GM19397 (cell line): Measurements from ENCODE around the gene DIPK1B.

ENCODE experiments used
- ATAC-seq: cut with Tn5 transposase; IDR thresholded peaks from one replicate; pipeline ENCODE4 v1.9.1; 2021; ENCODE audit warnings: mild to moderate bottlenecking, moderate library complexity; ENCODE audit not compliant: unreplicated experiment

Gene DIPK1B

DNA sequence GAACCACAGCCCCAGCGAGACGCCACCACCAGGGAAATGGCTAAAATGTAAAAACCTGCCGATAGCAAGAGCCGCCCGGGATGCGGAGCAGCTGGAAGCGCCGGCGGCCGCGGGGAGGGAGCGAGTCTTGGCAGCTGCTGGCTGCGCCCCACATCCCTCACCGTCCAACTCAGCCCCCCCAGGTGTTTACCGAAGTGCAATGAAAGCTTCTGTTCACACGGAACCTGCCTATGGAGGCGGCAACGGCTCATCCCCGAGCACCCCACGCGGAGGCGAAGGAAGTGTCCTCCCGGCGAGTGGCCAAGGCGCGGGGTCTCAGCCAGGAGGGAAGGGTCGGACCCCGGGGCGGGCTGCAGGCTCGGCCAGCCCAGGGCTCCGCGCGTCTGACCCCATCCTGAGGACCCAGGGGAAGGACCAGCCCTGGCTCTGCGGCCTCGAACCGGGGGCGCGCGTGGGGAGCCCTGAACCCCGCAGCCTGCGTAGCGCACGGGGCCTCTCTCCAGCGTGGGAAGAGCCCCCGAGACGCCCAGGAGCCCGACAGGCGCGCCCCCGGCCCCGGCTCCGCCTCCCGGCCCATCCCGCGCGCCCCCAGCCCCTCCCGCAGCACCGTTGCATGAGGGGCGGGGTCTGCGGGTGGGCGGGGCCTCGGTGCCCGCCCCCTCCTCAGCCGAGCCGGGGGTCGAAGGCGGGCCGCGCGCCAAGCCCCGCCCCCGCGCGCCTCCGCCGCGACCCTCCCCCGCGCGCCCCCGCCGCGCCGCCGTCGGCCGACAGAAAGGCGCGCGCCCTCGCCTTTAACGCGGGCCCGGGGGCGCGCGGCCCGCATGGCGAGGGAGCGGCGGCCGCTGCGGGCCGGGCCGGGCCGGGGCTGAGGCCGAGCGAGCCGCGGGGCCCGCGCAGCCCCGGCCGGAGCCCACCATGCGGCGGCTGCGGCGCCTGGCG lies at the start of gene DIPK1B:
TSS of gene DIPK1B (plus strand) at position 822 of the 939 bp plus-strand sequence. CDS start at position 916, 94 bp downstream.
- no peak for ATAC-seq

DNA sequence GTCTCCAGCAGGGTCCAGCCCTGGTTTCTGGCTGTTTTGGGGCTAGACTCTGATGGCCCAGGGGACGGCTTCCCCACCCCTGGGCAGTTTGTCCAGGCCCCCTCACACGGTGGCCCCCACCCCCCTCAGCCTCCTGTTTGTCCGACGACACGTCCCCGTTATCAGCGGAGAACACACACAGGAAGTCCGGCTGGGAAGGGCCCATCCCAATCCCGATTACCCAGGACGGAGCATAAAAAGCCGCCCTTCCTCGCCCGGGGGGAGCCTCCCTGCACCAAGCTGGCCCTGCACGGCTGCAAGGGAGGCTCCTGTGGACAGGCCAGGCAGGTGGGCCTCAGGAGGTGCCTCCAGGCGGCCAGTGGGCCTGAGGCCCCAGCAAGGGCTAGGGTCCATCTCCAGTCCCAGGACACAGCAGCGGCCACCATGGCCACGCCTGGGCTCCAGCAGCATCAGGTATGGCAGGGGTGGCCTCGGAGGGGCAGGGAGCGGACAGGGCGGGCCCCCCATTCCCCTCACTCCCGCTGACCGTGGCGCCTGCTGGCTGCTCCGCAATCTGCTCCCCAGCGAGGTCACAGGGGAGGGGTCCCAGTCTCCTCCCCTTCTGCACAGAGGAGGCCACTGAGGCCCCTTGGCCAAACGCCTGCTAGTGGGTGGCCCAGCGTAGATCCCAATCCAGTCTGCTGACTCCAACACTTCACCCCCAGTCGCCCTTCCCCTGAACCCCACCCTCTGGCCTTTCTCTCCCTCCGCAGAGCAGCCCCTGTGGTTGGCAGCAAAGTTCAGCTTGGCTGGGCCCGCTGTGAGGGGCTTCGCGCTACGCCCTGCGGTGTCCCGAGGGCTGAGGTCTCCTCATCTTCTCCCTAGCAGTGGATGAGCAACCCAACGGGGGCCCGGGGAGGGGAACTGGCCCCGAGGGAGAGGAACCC lies 49.5 kb upstream of the DIPK1B start, which contains the start of gene EGFL7:
TSS of gene EGFL7 (plus strand) at position 261 of the 926 bp plus-strand sequence. CDS start 5,367 bp downstream, outside the sequence.
- ATAC-seq: no peak

DNA sequence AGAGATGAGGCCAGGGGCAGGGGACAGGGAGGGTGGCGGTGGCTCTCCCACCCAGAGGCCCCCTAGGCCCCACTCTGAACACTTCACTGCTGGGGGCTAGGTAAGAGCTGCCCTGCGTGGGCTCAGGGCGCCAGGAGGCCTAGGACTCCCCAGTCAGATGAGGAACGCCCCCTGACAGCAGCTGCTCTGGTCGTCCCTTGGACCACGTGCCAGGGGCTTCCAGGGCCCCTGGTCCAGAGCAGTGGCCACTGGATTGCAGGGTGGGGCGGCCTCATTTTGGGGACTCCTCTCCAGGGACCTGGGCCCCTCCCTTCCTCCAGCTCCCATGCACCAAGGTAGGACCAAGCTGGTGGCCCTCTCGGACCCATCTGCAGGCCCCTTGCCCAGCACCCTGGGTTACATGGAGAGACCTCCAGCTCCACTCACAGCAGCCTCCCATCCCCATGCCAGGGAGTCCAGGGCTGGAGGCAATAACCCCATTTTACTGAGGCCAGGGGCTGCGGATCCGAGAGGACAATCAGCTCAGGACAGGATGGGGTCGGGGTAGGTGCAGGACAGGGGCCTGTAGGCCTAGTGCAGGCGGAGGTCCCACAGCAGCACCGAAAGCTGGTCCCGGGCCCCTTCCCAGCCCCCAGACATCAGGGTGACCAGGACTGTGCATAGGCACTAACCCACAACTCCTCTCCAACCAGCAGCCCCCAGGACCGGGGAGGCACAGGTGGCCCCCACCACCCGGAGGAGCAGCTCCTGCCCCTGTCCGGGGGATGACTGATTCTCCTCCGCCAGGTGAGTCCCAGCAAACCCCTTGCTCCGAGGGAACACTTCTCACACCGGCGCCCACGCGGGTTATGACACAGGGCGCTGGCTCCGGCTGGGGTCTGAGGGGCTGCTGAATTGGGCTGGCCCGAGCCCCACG lies 48.1 kb upstream of the DIPK1B start:
- no peak for ATAC-seq

DNA sequence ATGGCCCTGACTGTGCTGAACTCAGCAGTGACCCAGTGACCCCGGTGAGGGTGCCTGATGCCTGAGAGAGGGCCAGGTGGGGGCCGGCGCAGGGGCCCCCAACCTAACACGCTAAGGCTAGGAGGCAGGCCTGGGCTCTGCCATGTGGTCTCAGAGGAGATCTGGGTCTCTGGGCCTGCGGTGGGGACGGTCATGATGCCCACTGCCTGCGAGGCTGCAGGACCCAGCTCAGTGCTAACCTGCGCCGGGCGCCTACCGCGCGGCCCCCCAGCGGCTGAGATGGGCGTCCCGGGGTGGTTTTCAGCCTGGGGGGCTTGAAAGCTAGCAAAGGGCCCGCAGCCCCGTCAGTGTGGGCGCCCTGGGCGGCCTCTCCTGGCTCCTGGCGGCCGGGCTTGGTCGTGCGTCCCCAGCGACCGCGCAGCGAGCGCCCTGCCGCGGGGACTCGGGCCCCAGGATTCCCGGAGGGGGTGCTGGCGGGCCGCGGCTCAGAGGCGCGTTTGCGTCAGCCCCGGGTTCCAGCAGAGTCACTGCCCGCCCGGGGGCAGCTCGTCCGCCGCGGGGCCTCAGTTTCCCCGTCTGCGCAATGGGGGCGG lies 47.2 kb upstream of the DIPK1B start:
- no peak for ATAC-seq

DNA sequence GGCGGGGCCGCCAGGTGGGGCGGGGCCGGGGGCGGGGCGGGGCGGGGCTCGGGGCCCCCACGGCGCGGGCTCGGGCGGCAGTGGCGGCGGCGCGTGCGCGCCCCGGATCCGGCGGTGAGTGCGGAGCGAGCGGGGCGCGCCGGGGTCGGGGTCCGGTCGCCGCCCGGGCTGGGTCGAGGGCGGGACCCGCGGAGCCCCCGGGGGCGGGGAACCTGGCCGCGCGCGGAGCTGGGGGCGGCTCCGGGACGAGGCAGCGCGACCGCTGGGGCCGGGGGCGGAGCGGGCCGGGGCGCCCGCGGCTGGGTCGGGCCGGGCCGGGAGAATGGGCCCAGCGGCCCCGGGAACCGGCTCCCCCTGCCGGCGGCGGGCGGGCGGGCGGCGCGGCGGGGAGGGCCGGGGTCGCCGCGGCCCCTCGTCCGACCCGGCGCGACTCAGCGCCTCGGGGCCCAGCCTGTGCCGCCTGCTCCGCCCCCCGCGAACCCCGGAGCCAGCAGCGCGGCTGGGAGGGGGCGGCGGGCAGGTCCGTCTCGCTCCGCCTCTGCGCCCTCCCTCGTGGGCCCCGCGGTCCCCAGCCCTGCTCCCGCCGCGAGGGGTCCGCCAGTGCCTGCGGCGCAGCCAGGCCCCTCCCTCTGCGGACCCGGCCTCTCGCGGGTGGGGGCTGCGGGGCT lies 46.5 kb upstream of the DIPK1B start:
- ATAC-seq: no peak

DNA sequence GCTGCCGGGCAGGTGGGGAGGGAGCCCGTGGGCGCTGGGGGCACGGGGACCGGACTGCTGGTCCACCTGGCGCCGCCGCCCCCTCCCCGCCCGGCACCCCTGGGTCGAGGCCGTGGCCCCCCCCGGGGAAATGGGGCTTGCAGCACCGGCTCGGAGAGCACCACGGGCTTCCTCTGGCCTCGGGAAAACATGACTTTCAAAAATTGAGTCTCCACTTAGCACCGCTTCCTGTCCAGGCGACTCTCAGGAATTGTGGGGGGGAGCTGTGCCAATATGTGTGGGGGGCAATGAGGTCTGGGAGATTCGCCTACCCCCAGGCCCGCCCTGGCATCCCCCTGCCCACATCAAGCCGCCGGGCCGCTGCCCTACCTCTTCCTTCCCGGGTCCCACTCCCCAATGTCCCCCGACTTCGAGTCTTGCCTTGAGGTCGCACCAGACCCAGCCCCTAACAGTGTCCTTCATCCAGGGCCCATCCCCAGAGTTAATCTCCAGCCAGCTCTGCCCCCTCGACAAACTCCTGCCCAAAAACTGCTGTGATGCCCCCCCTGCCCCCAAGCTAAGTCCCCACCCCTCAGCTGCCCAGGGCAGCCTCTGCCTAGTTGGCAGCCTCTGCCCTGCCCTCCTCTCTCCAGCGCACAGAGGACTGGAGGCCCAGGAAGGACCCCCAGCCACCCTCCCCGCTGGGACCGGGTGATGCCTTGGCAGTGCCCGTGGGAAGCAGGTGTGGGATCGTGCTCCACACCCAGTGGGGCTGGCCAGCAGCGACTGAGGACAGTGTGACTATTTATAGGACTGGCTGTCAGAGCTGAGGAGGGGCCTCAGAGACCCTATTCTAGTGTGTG lies 45.8 kb upstream of the DIPK1B start:
- no peak for ATAC-seq

DNA sequence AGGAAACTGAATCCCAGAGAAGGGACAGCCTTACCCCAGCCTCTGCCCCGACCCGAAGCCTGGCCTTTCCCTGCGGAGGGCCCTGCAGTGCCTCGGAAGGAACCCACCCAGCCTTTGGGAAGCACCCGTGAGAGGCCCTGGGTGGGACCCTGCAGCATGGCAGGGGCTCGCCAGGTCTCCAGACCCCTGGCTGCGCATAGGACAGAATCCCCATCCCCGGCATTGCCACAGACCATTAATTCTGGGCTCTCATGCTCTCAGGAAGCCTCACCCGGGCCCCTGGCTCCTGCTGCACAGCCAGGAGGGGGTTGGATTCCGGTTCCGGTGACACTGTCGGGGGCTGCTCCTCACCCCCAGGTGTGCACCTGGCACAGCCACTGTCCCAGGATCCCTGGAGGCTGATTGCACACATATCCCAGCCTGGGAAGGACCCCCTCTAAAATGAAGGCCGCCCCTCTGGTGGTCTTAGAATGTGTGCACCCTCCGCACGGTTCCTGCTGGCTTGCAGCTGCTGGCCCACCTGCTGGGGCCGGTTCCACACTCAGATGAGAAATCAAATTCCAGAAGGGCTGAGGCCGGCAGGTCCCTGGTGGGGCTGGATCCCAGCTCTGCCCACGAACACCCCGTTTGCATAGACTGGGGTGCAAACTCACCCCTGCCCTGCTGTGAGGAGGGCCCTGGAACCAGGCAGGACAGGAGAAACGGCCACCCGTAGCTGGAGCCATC lies 45.0 kb upstream of the DIPK1B start:
- no peak for ATAC-seq

DNA sequence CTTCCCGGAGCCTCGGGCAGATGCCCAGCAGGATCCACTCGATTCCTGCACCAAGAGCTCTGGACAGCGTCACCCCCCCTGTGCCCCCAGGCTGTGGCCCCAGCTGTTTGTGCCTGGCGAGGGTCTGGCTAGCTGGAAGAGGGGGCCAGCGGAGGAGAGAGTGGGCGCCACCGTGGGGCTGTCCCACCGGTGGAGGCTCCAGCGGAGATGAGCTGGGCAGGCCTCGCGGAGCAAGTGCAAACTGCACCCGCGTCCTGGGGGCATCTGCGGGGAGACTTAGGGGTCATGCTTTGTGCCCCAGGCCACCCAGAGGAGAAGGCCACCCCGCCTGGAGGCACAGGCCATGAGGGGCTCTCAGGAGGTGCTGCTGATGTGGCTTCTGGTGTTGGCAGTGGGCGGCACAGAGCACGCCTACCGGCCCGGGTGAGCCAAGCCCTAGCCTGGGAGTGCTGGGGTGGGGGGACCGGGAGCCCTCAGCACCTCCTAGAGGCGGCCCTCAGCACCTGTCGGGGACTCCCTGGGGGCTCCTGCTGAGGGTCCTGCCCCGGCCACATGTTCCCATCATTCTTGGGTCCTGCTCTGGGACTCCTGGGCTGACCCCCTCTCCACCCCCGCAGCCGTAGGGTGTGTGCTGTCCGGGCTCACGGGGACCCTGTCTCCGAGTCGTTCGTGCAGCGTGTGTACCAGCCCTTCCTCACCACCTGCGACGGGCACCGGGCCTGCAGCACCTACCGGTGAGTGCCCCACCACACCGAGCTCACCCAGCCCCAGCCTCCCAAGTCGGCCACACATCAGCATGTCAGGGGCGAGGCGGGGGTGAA lies 44.2 kb upstream of the DIPK1B start:
- ATAC-seq: no peak

DNA sequence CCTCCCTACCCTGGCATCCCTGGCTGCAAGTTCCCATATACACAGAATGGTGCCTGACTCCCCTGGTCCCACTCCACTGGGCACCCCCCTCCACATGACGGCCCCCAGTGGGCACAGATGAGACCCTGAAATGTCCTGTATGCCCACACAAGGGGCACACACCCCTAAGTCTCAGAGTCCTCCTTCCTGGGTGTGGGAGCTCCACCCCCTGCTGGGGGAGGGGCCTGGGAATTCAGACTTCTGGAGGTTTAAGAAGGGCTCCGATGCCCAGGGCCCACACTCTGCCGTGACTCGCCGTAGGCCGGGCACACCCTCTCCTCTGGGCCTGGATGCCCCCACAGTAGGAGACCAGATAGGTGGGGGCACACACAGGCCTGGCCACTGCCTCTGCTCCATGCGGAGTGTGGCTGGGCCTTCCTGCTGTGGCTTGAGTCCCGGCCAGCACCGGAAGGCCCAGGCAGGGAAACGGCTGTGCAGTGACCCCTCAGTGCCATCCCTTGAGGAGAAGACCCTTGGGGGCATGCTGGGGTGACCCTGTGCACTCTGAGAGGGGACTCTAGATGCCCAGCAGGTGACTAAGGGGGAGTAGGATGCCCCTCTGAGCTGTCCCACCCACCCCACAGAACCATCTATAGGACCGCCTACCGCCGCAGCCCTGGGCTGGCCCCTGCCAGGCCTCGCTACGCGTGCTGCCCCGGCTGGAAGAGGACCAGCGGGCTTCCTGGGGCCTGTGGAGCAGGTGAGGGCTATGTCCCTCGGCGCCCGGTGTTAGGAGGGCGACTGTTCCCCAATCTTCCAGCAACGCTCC lies 43.2 kb upstream of the DIPK1B start:
- ATAC-seq: no peak

DNA sequence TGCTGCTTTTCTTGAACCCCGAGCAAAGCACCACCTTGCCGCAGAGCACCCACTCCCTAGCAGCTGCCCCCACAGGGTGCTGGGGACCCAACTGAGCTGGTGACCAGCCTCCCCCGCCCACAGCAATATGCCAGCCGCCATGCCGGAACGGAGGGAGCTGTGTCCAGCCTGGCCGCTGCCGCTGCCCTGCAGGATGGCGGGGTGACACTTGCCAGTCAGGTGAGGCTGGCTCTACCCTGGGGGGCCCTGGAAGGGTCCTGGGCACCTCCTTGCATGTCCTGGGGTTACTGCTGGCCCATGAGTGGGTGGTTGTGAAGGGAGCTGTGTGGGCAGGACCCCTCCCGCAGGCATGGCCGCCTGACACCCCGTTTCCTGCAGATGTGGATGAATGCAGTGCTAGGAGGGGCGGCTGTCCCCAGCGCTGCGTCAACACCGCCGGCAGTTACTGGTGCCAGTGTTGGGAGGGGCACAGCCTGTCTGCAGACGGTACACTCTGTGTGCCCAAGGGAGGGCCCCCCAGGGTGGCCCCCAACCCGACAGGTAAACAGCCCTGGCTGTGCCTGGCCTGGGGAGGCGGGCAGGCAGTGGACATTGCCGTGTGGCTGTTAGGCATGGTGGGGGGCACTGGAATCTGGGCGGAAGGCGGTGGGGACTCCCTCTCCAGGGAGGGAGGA lies 42.4 kb upstream of the DIPK1B start:
- ATAC-seq: no peak

DNA sequence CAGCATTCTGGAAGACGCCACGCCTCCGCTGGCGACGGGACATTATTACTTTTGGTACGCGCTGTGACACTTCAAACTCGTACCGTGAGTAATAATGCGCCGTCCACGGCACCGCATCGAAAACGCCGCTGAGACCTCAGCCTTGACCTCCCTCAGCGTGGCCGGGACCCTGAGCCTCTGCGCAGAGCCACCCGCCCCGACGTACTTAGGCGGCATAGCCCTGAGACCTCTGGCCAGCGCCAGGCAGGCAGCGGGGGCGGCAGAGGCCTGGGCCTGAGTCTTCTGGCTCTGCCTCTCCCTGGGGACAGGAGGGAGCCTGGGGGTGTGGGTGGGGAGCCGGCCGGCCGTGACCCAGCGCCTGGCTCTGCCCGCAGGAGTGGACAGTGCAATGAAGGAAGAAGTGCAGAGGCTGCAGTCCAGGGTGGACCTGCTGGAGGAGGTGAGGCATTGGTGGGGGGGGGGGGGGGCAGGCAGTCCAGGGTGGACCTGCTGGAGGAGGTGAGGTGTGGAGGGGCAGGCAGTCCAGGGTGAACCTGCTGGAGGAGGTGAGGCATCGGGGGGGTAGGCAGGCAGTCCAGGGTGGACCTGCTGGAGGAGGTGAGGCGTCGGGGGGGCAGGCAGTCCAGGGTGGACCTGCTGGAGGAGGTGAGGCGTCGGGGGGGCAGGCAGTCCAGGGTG lies 41.7 kb upstream of the DIPK1B start:
- no peak for ATAC-seq

DNA sequence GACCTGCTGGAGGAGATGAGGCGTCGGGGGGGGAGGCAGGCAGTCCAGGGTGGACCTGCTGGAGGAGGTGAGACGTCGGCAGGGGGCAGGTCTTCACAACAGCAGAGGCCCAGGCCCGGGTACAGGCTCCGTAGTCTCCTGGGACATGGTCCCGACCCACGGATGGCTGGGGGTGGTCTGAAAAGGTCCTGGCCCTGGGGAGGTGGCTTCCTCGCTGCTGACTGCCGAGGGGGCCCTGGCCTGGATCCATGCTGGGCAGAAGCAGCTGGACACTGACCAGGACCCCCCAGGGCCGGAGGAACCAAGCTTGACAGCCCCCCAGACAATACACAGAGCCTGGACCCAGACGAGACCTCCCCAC lies 41.1 kb upstream of the DIPK1B start:
- ATAC-seq: no peak

DNA sequence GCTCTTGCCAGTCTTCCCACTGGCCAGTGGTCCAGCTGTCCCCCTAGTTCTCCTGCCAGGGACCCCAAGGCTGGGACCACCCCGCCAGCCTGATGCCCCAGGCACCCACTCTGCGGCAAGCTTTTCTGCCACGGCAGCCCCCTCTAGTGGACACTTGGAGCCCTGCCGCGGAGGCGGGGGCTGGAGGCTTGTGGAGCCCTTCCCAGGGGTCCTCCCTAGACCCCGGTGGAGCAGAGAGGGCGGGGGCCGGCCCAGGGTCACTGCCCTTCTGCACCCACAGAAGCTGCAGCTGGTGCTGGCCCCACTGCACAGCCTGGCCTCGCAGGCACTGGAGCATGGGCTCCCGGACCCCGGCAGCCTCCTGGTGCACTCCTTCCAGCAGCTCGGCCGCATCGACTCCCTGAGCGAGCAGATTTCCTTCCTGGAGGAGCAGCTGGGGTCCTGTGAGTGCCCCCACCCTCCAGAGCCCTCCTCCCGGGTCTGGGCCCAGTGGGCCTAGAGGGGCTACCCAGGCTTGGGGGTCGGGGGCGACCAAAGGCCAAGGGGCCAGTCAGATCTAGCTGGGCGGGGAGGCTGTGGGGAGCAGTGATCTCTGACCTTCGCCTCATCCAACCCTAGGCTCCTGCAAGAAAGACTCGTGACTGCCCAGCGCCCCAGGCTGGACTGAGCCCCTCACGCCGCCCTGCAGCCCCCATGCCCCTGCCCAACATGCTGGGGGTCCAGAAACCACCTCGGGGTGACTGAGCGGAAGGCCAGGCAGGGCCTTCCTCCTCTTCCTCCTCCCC lies 40.5 kb upstream of the DIPK1B start:
- ATAC-seq: no peak

DNA sequence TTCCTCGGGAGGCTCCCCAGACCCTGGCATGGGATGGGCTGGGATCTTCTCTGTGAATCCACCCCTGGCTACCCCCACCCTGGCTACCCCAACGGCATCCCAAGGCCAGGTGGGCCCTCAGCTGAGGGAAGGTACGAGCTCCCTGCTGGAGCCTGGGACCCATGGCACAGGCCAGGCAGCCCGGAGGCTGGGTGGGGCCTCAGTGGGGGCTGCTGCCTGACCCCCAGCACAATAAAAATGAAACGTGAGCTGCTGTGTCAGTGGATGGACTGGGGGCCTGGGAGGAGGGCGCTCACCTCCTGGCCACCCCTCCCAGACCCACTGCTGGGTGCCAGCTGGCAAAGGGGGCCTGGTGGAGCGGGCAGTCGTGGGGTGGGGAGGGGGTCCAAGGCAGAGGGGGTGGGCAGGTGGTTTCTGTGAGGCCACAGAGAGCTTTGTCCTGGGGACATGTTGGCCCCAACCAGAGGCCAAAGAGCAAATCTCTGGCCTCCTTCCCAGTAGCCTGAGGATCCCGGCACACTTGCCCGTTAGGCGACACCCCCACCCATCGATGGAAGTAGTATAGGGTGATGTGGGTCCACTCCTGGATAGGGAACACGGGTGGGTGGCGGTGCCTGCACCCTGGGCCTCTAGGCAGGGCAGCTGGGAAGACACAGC lies 39.8 kb upstream of the DIPK1B start:
- ATAC-seq: no peak
